Measurements from ENCODE around the gene OR6B3.

OR6B3 gene

GRCh38 chr2:240043279-240043989 is 9.9 kb downstream of the OR6B3 start:
- DNase-seq: no peak

GRCh38 chr2:240042740-240043139 is 10.6 kb downstream of the OR6B3 start:
- DNase-seq: no peak

GRCh38 chr2:240041363-240041762 is 12.0 kb downstream of the OR6B3 start:
- no peak for DNase-seq

- DNase-seq: no peak
These were observed 16.0 kb downstream of the OR6B3 start for GRCh38 chr2:240037358-240037757.

GRCh38 chr2:240033330-240033678 is 20.0 kb downstream of the OR6B3 start:
- DNase-seq: no peak

- no peak for DNase-seq
These were observed 20.7 kb downstream of the OR6B3 start for GRCh38 chr2:240032406-240033329.

- DNase-seq: no peak
These were observed 22.8 kb downstream of the OR6B3 start, which contains the start of gene OR6B2 for GRCh38 chr2:240030379-240031094. TSS of gene OR6B2 (minus strand) at chr2:240030429. CDS start at chr2:240030429, 0 bp downstream.

GRCh38 chr2:240024766-240025165 is 28.6 kb downstream of the OR6B3 start:
- no peak for DNase-seq

GRCh38 chr2:240023792-240024191 is 29.5 kb downstream of the OR6B3 start:
- no peak for DNase-seq

- no peak for DNase-seq
These were observed 31.7 kb downstream of the OR6B3 start for GRCh38 chr2:240021488-240022104.

GRCh38 chr2:240018071-240018750 is 35.1 kb downstream of the OR6B3 start:
- no peak for DNase-seq

- DNase-seq: no peak
These were observed 39.0 kb downstream of the OR6B3 start for GRCh38 chr2:240014327-240014726.

GRCh38 chr2:240013343-240013742 is 40.0 kb downstream of the OR6B3 start:
- DNase-seq: no peak

- DNase-seq: no peak
These were observed 50.3 kb downstream of the OR6B3 start for GRCh38 chr2:240002983-240003382.

GRCh38 chr2:240000671-240001070 is 52.6 kb downstream of the OR6B3 start:
- DNase-seq: no peak

GRCh38 chr2:239997686-239998409 is 55.5 kb downstream of the OR6B3 start:
- no peak for DNase-seq
